Body of pancreas (tissue), 4 donors: ENCODE data around the gene LINC01488. TPM values are rescaled to one million over a fixed set of nuclear protein-coding genes. Genes with fewer than 3 reads are reported as not detected.

ENCODE experiments used
- ATAC-seq: fragments of 150-250 bp; one replicate; pipeline ENCODE4 v1.9.1; 2016
- DNase-seq, 4 donors: peaks; one replicate each; pipeline ENCODE4 v3.0.0-alpha.2; 2019
- H3K27ac ChIP-seq, 4 donors: fragments of 200-600 bp; sonication (generic); 1 replicate in 3 of 4; 2 replicates in 1 of 4; pipeline versions ENCODE4 v1.5.1 to v1.6.1; 2016 to 2019; ENCODE audit warnings: mild to moderate bottlenecking in 1 of 4, mixed read lengths in 1 of 4, moderate library complexity in 1 of 4
- H3K27me3 ChIP-seq, 2 donors: fragments of 200-600 bp; sonication (generic); one replicate each; pipeline ENCODE4 v1.6.0; 2016; ENCODE audit warnings: mild to moderate bottlenecking in 1 of 2
- H3K36me3 ChIP-seq, 2 donors: fragments of 200-600 bp; sonication (generic); replicated peaks in 1 of 2; 2 replicates each; pipeline ENCODE4 v1.5.1; 2016; ENCODE audit warnings: low read depth in 2 of 2; ENCODE audit not compliant: insufficient read depth in 1 of 2
- H3K4me1 ChIP-seq: fragments of 200-600 bp; sonication (generic); one replicate; pipeline ENCODE4 v1.6.0; 2016
- H3K4me3 ChIP-seq, 2 donors: fragments of 200-600 bp; sonication (generic); 1 replicate in 1 of 2; 2 replicates in 1 of 2; pipeline ENCODE4 v1.5.1; 2016 to 2019
- H3K9me3 ChIP-seq, 3 donors: fragments of 200-600 bp; sonication (generic); 1 replicate in 2 of 3; 2 replicates in 1 of 3; pipeline ENCODE4 v1.5.1; 2016
- CTCF ChIP-seq, 7 experiments: fragments of 450-650 bp in 4 of 7; fragments of 200-600 bp in 3 of 7; sonication (generic) in 3 of 7; IDR thresholded peaks; one replicate each; pipeline ENCODE4 v1.5.1; 2016 to 2019; ENCODE audit warnings: antibody characterized with exemption in 7 of 7
- POLR2A ChIP-seq, 3 donors: fragments of 450-650 bp; IDR thresholded peaks; one replicate each; pipeline ENCODE4 v1.6.1; 2016; ENCODE audit warnings: antibody characterized with exemption in 3 of 3, mild to moderate bottlenecking in 2 of 3
- WGBS, 2 donors: methylation state at CpG; one replicate each; pipeline ENCODE4 v1.1.5; 2017; 5-methylcytosine and 5-hydroxymethylcytosine counted together
- intact Hi-C: fragments of 100-400 bp; cut with DNase I; formaldehyde crosslinking; loops from one replicate; pipeline ENCODE4 v1.15.1; 2023
- total RNA-seq, 2 donors: library from RNA; depleted of rRNA; stranded (reverse); fragments of >200 nt; gene quantifications; one replicate each; pipeline ENCODE4 v1.1.0, GENCODE V29; 2016

The LINC01488 gene
- total RNA-seq, 2 donors from 2014 or later = not detected

- H3K36me3 ChIP-seq = no peaks in the 10 kb centered on the region
- DNase-seq (no peak), ATAC-seq (no peak)
- 33 to 55% methylated on average over 1 of the region's 1 CpG for WGBS, 2 donors
- H3K4me3 ChIP-seq = no peak overlapping the region
- peaks cover 13% of the 10 kb centered on the region for H3K4me1 ChIP-seq
- no peak for TF ChIP-seq POLR2A (IDR thresholded peaks at IDR 0.05)
- TF ChIP-seq CTCF (IDR thresholded peaks at IDR 0.05) = no peak
- no peak overlapping the region for H3K27ac ChIP-seq
- no peaks in the 10 kb centered on the region for H3K9me3 ChIP-seq
- no peaks in the 10 kb centered on the region for H3K27me3 ChIP-seq
- intact Hi-C loops = no loop called here
Observed at GRCh38 chr11:69501121-69501489, 19.6 kb downstream of the LINC01488 start.

- Histone ChIP-seq H3K9me3 (no peaks in the 10 kb centered on the region), H3K27ac (no peak overlapping the region), H3K4me1 (peaks cover 6% of the 10 kb centered on the region), H3K36me3 (no peaks in the 10 kb centered on the region), H3K4me3 (no peak overlapping the region), H3K27me3 (no peaks in the 10 kb centered on the region)
- ATAC-seq (no peak), DNase-seq (peak in 1 of 4 donors; percentile 30)
- 79 to 85% methylated on average over 10 to 26 of the region's 26 CpGs for WGBS, 2 donors
- TF ChIP-seq POLR2A (IDR thresholded peaks at IDR 0.05) = no peak
- TF ChIP-seq CTCF (IDR thresholded peaks at IDR 0.05) = no peak
- intact Hi-C loops = no loop called here
Observed at GRCh38 chr11:69501891-69502860, 20.7 kb downstream of the LINC01488 start.

GRCh38 chr11:69504127-69504526, 22.7 kb downstream of the LINC01488 start:
- Histone ChIP-seq H3K36me3 (no peaks in the 10 kb centered on the region), H3K9me3 (no peaks in the 10 kb centered on the region), H3K27ac (no peak overlapping the region), H3K27me3 (no peaks in the 10 kb centered on the region), H3K4me3 (no peak overlapping the region), H3K4me1 (no peaks in the 10 kb centered on the region)
- DNase-seq (no peak), ATAC-seq (no peak)
- intact Hi-C loops = no loop called here
- 71 to 77% methylated on average over 3 to 8 of the region's 9 CpGs for WGBS, 2 donors
- TF ChIP-seq CTCF (IDR thresholded peaks at IDR 0.05) (no peak), POLR2A (IDR thresholded peaks at IDR 0.05) (no peak)

DNA sequence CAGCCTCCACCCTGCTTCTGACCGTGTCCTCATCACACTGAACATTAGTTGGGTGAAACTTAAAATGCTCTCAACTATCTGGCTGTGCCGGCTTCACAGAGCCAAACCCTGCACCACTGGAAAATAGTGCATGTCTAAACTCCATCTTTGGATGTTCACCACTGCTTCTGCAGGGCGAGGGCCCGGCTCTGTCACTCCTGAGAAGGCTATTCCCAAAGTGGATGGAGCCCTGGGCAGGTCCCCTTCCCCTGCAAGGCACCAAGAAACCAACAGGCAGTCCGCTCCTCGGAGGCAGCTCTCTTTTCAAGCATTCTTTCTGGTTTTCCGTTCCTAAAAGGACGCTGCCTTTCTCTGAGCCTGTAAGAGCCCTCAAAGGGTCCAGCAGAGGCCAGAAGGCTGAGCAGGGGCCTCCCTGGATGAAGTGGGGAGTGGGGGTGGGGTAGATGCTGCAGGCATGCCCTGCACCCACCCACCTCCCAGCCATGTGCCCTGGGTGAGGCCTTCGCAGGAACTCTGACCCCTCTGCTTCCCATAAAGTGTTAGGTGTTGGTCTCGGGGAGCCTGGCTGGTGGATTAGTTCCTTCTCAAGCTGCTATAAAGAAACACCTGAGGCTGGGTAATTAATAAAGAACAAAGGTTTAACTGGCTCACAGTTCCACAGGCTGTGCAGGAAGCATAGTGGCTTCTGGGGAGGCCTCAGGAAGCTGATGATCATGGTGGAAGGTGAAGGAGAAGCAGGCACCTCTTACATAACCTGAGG, 23.3 kb downstream of the LINC01488 start:
- Histone ChIP-seq H3K4me3 (no peak overlapping the region), H3K27me3 (no peaks in the 10 kb centered on the region), H3K36me3 (no peaks in the 10 kb centered on the region), H3K9me3 (no peaks in the 10 kb centered on the region), H3K4me1 (no peaks in the 10 kb centered on the region), H3K27ac (no peak overlapping the region)
- no peak for ATAC-seq
- intact Hi-C loops = no loop called here
- no peak for DNase-seq
- WGBS, 2 donors = 78 to 86% methylated on average over 9 to 10 of the region's 10 CpGs
- TF ChIP-seq POLR2A (IDR thresholded peaks at IDR 0.05) (no peak), CTCF (IDR thresholded peaks at IDR 0.05) (no peak)
